SU-DHL-6 (cell line): ENCODE measurements around the gene TMEM168.

Source experiments
- EZH2phosphoT487 ChIP-seq: fragments of 200-600 bp; sonication (generic), shearing (Covaris generic); conservative IDR thresholded peaks from 2 replicates; pipeline ENCODE4 v1.6.1; 2018; ENCODE audit warnings: mild to moderate bottlenecking, antibody characterized with exemption, low read length, moderate library complexity, mixed read lengths
- TF ChIP-seq, protein P1 (sequence below): fragments of 200-600 bp; sonication (generic); IDR thresholded peaks from one replicate; pipeline ENCODE4 v1.5.1; 2017; ENCODE audit warnings: antibody characterized with exemption, mild to moderate bottlenecking, low read length, moderate library complexity; ENCODE audit not compliant: insufficient read depth, poor library complexity, severe bottlenecking

DNA sequence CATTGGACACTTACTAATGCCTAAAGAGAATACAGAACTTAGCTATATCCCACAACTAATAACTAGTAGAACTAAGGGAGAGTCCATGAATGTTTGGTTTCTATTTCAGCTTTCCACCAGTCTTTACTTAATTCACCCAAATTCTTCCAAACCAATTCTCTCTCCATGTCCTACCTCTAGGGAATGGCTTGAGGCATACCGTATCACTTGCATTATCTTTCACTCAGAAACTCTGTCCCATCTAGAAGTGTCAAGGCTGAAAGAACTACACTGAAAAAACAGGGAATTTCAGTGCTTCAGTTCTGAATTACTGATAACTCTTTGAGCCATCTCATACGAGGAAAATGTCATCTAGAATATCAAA lies 758 bp downstream of the TMEM168 start:
- no peak for TF ChIP-seq EZH2phosphoT487
- TF ChIP-seq, protein P1, sequence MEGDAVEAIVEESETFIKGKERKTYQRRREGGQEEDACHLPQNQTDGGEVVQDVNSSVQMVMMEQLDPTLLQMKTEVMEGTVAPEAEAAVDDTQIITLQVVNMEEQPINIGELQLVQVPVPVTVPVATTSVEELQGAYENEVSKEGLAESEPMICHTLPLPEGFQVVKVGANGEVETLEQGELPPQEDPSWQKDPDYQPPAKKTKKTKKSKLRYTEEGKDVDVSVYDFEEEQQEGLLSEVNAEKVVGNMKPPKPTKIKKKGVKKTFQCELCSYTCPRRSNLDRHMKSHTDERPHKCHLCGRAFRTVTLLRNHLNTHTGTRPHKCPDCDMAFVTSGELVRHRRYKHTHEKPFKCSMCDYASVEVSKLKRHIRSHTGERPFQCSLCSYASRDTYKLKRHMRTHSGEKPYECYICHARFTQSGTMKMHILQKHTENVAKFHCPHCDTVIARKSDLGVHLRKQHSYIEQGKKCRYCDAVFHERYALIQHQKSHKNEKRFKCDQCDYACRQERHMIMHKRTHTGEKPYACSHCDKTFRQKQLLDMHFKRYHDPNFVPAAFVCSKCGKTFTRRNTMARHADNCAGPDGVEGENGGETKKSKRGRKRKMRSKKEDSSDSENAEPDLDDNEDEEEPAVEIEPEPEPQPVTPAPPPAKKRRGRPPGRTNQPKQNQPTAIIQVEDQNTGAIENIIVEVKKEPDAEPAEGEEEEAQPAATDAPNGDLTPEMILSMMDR = no peak
